Fibroblast of pulmonary artery (primary cell): ENCODE measurements around the gene BARX1.

ENCODE experiments used
- DNase-seq: peaks from one replicate; pipeline ENCODE4 v3.0.0-alpha.2; 2010; ENCODE audit warnings: low read depth
- H3K4me3 ChIP-seq: replicated peaks from 2 replicates; pipeline ENCODE4 v1.5.1; 2011; ENCODE audit warnings: low read depth, mild to moderate bottlenecking, control low read depth, low read length, moderate library complexity
- TF ChIP-seq, protein P1 (sequence below): IDR thresholded peaks from 2 replicates; pipeline ENCODE4 v1.5.1; 2011; ENCODE audit warnings: mild to moderate bottlenecking, control low read depth, low read length, inconsistent platforms; ENCODE audit errors: missing control alignments

The BARX1 gene

GRCh38 chr9:93903886-93904648, 51.1 kb downstream of the BARX1 start:
- no peak for DNase-seq
- TF ChIP-seq, protein P1, sequence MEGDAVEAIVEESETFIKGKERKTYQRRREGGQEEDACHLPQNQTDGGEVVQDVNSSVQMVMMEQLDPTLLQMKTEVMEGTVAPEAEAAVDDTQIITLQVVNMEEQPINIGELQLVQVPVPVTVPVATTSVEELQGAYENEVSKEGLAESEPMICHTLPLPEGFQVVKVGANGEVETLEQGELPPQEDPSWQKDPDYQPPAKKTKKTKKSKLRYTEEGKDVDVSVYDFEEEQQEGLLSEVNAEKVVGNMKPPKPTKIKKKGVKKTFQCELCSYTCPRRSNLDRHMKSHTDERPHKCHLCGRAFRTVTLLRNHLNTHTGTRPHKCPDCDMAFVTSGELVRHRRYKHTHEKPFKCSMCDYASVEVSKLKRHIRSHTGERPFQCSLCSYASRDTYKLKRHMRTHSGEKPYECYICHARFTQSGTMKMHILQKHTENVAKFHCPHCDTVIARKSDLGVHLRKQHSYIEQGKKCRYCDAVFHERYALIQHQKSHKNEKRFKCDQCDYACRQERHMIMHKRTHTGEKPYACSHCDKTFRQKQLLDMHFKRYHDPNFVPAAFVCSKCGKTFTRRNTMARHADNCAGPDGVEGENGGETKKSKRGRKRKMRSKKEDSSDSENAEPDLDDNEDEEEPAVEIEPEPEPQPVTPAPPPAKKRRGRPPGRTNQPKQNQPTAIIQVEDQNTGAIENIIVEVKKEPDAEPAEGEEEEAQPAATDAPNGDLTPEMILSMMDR, result no peak
- H3K4me3 ChIP-seq, result no peak overlapping the region

GRCh38 chr9:93902780-93903655, 52.1 kb downstream of the BARX1 start:
- TF ChIP-seq, protein P1, result no peak
- DNase-seq, result no peak
- no peak overlapping the region for H3K4me3 ChIP-seq

DNA sequence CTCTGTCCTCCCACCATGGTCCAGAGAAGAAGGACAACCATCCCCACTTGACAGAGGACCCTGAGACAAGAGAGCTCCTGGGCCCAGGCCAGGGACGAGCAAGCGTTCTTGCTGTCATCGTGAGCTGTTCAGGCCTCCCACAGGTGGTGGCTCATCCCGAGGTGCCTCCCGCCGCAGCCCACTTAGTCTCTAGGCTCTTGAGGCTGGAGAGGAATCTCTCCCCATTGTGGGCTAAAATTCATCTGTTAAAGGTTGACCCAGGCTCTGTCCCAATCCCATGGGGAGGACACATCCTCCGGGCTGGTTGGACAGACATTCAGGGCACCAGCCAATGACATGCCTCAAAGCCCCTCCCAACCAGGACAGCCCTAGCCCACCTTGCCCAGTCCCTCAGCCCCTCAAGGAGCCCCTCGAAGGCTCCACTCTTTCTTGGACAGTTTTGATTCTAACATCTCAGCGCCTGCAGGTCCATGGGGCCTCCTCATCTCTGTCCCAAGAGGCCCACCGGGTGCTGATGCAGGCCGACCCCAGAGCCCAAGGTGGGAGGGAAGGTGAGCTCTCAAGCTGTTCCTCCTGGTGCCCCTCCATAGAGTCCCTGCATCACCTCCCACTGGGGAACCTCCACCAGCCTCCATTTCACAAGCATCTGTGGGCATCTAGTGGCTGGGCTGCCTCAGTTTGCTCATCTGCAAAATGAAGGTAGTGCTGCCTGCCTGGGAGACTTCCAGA, 52.9 kb downstream of the BARX1 start:
- H3K4me3 ChIP-seq, result no peak overlapping the region
- TF ChIP-seq, protein P1, result no peak
- no peak for DNase-seq
